Colonic mucosa (tissue), 4 donors: ENCODE measurements around the gene ZKSCAN1. TPM values are rescaled to one million over a fixed set of nuclear protein-coding genes. Genes with fewer than 3 reads are reported as not detected.

ENCODE experiments used
- DNase-seq: peaks from one replicate; pipeline ENCODE4 v3.0.0-alpha.2; 2020
- H3K27ac ChIP-seq: fragments of 200-600 bp; one replicate; pipeline ENCODE4 v1.8.0; 2021
- H3K27me3 ChIP-seq: fragments of 200-600 bp; one replicate; pipeline ENCODE4 v1.8.0; 2021
- H3K36me3 ChIP-seq: fragments of 200-600 bp; one replicate; pipeline ENCODE4 v1.8.0; 2021
- H3K4me1 ChIP-seq: fragments of 200-600 bp; one replicate; pipeline ENCODE4 v1.8.0; 2021; ENCODE audit warnings: mild to moderate bottlenecking
- H3K4me3 ChIP-seq: fragments of 200-600 bp; one replicate; pipeline ENCODE4 v1.8.0; 2021
- H3K9ac ChIP-seq, 2 donors: one replicate each; pipeline ENCODE4 v1.7.0; 2013; ENCODE audit warnings: control low read depth in 2 of 2, low read depth in 2 of 2, low read length in 2 of 2
- H3K9me3 ChIP-seq: fragments of 200-600 bp; one replicate; pipeline ENCODE4 v1.8.0; 2021
- CTCF ChIP-seq: fragments of 200-600 bp; IDR thresholded peaks from one replicate; pipeline ENCODE4 v1.8.0; 2022; ENCODE audit warnings: antibody characterized with exemption, mild to moderate bottlenecking
- intact Hi-C: fragments of 100-400 bp; cut with DNase I; formaldehyde crosslinking; loops from one replicate; pipeline ENCODE4 v1.14.1; 2022
- total RNA-seq, 2 donors: library from RNA; stranded (reverse); fragmentation: NEBNext Ultra II Directional in 1 of 2; extraction: Animal tissue kit (Norgen Biotek cat#: 25700) in 1 of 2; gene quantifications; one replicate each; pipeline ENCODE4 v1.2.1, GENCODE V29; 2021
- donor health status: healthy.
- donor health status: DM: no; HTN: no; CAD: no.
- donor health status: DM: no; HTN: no; CAD: no.

Gene ZKSCAN1
- total RNA-seq, 2 donors from 2014 or later = 96.1 to 147 TPM

GRCh38 chr7:100033526-100033925 is 18.1 kb downstream of the ZKSCAN1 start:
- Histone ChIP-seq H3K4me3 (no peak overlapping the region), H3K27ac (no peak overlapping the region), H3K4me1 (peaks cover 5% of the 10 kb centered on the region), H3K36me3 (peaks cover 7% of the 10 kb centered on the region), H3K9ac (no peak overlapping the region), H3K27me3 (no peaks in the 10 kb centered on the region), H3K9me3 (no peaks in the 10 kb centered on the region)
- no peak for DNase-seq
- intact Hi-C loops = no loop called here
- TF ChIP-seq CTCF = no peak

GRCh38 chr7:100034871-100035510 is 19.6 kb downstream of the ZKSCAN1 start:
- H3K36me3 ChIP-seq = peaks cover 7% of the 10 kb centered on the region
- no peak for DNase-seq
- H3K27ac ChIP-seq = no peak overlapping the region
- H3K4me3 ChIP-seq = no peak overlapping the region
- TF ChIP-seq CTCF = no peak
- intact Hi-C loops = no loop called here
- peaks cover 5% of the 10 kb centered on the region for H3K4me1 ChIP-seq
- H3K27me3 ChIP-seq = no peaks in the 10 kb centered on the region
- H3K9ac ChIP-seq = no peak overlapping the region
- no peaks in the 10 kb centered on the region for H3K9me3 ChIP-seq

DNA sequence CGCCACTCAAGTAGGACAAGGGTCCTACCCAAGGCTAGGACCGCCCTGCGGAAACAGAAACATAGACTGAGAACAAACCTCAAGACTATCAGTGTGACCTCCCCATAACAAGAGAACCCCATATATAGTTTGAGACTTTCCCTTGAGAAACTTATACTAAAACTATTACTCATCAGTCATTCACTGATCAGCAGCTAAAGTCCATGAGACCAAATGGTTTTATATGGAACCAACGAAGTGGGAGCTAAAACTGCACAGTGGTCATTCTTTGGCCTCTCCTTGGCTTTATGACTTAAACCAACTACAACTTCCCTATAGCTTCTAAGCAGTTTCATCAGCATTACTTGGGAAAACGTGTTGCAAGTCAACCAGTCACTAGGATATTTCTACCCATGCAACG is 20.5 kb downstream of the ZKSCAN1 start:
- Histone ChIP-seq H3K4me3 (no peak overlapping the region), H3K9me3 (no peaks in the 10 kb centered on the region), H3K4me1 (peaks cover 5% of the 10 kb centered on the region), H3K27me3 (no peaks in the 10 kb centered on the region), H3K27ac (peak overlapping the region; percentile 33), H3K36me3 (no peaks in the 10 kb centered on the region), H3K9ac (no peak overlapping the region)
- no peak for DNase-seq
- TF ChIP-seq CTCF = no peak
- intact Hi-C loops = no loop called here

DNA sequence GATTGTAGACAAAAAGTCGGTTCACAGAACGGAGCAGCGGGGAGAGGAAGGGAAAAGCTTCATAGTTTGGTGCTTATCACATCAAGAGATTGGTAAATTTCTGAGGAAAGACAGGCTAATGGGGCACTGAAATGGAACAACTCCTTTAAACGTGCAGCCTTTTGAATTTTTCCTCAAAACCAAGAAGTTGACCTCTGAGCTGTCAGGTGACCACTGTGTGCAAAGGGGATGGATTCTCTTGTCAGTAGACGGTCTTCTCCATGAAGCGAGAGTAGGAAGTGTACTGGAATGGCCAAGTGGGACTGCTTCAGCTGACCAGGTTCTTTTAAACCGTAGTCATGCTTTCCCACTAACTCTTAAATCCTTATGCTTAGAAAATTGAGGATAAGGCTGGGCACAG is 22.9 kb downstream of the ZKSCAN1 start:
- no peak for TF ChIP-seq CTCF
- Histone ChIP-seq H3K9me3 (no peaks in the 10 kb centered on the region), H3K9ac (no peak overlapping the region), H3K36me3 (no peaks in the 10 kb centered on the region), H3K4me1 (peaks cover 5% of the 10 kb centered on the region), H3K27ac (no peak overlapping the region), H3K27me3 (no peaks in the 10 kb centered on the region), H3K4me3 (no peak overlapping the region)
- no peak for DNase-seq
- intact Hi-C loops = no loop called here

- Histone ChIP-seq H3K27me3 (no peaks in the 10 kb centered on the region), H3K4me3 (no peak overlapping the region), H3K27ac (no peak overlapping the region), H3K4me1 (peaks cover 5% of the 10 kb centered on the region), H3K36me3 (no peaks in the 10 kb centered on the region), H3K9me3 (no peaks in the 10 kb centered on the region), H3K9ac (no peak overlapping the region)
- intact Hi-C loops = loop anchor here (5.0 kb wide), 1 partner anchor 48 kb away; no protein-coding TSS in a partner anchor
- no peak for DNase-seq
- no peak for TF ChIP-seq CTCF
Measured at GRCh38 chr7:100040575-100040974, 25.2 kb downstream of the ZKSCAN1 start.
